ENCODE measurements around the gene THRB. TPM values are rescaled to one million over a fixed set of nuclear protein-coding genes. Genes with fewer than 3 reads are reported as not detected.

THRB gene
- total RNA-seq, 1 donor from 2014 or later = 0.56 TPM

DNA sequence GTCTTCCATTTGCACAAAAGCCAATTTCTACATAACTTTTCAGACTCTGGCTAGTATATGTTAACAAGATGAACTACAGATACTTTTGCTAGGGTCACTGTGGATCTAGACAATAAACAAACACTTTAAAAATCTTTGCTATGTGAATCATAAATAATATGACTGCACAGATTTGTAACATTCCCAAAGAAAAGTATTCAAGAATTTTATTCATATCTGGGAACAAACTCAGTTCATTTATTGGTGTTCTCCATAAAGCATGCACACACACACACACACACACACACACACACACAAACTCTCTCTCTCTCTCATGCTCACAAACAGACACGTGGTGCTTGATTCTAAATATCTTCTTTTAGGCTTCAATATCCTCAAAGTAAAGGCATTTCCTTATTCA, 18.8 kb upstream of the THRB start:
- DNase-seq = no peak
- Mint-ChIP-seq H3K4me3 (ENCODE audit: unreplicated experiment) (no peak overlapping the region), H3K4me1 (ENCODE audit: low read depth, unreplicated experiment) (no peaks in the 10 kb centered on the region), H3K27ac (ENCODE audit: unreplicated experiment) (no peak overlapping the region), H3K27me3 (ENCODE audit: unreplicated experiment) (peaks cover 4% of the 10 kb centered on the region), H3K9me3 (ENCODE audit: unreplicated experiment) (no peaks in the 10 kb centered on the region), H3K36me3 (ENCODE audit: unreplicated experiment) (no peaks in the 10 kb centered on the region)
- TF ChIP-seq, protein P1, sequence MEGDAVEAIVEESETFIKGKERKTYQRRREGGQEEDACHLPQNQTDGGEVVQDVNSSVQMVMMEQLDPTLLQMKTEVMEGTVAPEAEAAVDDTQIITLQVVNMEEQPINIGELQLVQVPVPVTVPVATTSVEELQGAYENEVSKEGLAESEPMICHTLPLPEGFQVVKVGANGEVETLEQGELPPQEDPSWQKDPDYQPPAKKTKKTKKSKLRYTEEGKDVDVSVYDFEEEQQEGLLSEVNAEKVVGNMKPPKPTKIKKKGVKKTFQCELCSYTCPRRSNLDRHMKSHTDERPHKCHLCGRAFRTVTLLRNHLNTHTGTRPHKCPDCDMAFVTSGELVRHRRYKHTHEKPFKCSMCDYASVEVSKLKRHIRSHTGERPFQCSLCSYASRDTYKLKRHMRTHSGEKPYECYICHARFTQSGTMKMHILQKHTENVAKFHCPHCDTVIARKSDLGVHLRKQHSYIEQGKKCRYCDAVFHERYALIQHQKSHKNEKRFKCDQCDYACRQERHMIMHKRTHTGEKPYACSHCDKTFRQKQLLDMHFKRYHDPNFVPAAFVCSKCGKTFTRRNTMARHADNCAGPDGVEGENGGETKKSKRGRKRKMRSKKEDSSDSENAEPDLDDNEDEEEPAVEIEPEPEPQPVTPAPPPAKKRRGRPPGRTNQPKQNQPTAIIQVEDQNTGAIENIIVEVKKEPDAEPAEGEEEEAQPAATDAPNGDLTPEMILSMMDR (IDR thresholded peaks at IDR 0.05; ENCODE audit: partially characterized antibody, unreplicated experiment) = no peak

GRCh38 chr3:24512564-24513197, 18.0 kb upstream of the THRB start:
- no peaks in the 10 kb centered on the region for H3K36me3 Mint-ChIP-seq (ENCODE audit: unreplicated experiment)
- no peaks in the 10 kb centered on the region for H3K9me3 Mint-ChIP-seq (ENCODE audit: unreplicated experiment)
- no peak overlapping the region for H3K4me3 Mint-ChIP-seq (ENCODE audit: unreplicated experiment)
- TF ChIP-seq, protein P1 (IDR thresholded peaks at IDR 0.05; ENCODE audit: partially characterized antibody, unreplicated experiment) = no peak
- no peak overlapping the region for H3K27ac Mint-ChIP-seq (ENCODE audit: unreplicated experiment)
- no peak for DNase-seq
- H3K27me3 Mint-ChIP-seq (ENCODE audit: unreplicated experiment) = peaks cover 2% of the 10 kb centered on the region
- no peaks in the 10 kb centered on the region for H3K4me1 Mint-ChIP-seq (ENCODE audit: low read depth, unreplicated experiment)

- peaks cover 2% of the 10 kb centered on the region for H3K27me3 Mint-ChIP-seq (ENCODE audit: unreplicated experiment)
- no peaks in the 10 kb centered on the region for H3K36me3 Mint-ChIP-seq (ENCODE audit: unreplicated experiment)
- no peak for DNase-seq
- TF ChIP-seq, protein P1 (IDR thresholded peaks at IDR 0.05; ENCODE audit: partially characterized antibody, unreplicated experiment) = no peak
- H3K27ac Mint-ChIP-seq (ENCODE audit: unreplicated experiment) = no peak overlapping the region
- H3K4me3 Mint-ChIP-seq (ENCODE audit: unreplicated experiment) = no peak overlapping the region
- no peaks in the 10 kb centered on the region for H3K9me3 Mint-ChIP-seq (ENCODE audit: unreplicated experiment)
- no peaks in the 10 kb centered on the region for H3K4me1 Mint-ChIP-seq (ENCODE audit: low read depth, unreplicated experiment)
Observed at GRCh38 chr3:24510030-24510648, 15.5 kb upstream of the THRB start.

- Mint-ChIP-seq H3K4me3 (ENCODE audit: unreplicated experiment) (no peak overlapping the region), H3K36me3 (ENCODE audit: unreplicated experiment) (no peaks in the 10 kb centered on the region), H3K9me3 (ENCODE audit: unreplicated experiment) (no peaks in the 10 kb centered on the region), H3K27ac (ENCODE audit: unreplicated experiment) (no peak overlapping the region), H3K4me1 (ENCODE audit: low read depth, unreplicated experiment) (no peaks in the 10 kb centered on the region), H3K27me3 (ENCODE audit: unreplicated experiment) (peaks cover 2% of the 10 kb centered on the region)
- TF ChIP-seq, protein P1 (IDR thresholded peaks at IDR 0.05; ENCODE audit: partially characterized antibody, unreplicated experiment) = no peak
- DNase-seq = no peak
Observed at GRCh38 chr3:24508423-24508839, 13.8 kb upstream of the THRB start.

- Mint-ChIP-seq H3K4me3 (ENCODE audit: unreplicated experiment) (no peak overlapping the region), H3K4me1 (ENCODE audit: low read depth, unreplicated experiment) (no peaks in the 10 kb centered on the region), H3K36me3 (ENCODE audit: unreplicated experiment) (no peaks in the 10 kb centered on the region), H3K27me3 (ENCODE audit: unreplicated experiment) (peaks cover 2% of the 10 kb centered on the region), H3K27ac (ENCODE audit: unreplicated experiment) (no peak overlapping the region), H3K9me3 (ENCODE audit: unreplicated experiment) (no peaks in the 10 kb centered on the region)
- DNase-seq = no peak
- TF ChIP-seq, protein P1 (IDR thresholded peaks at IDR 0.05; ENCODE audit: partially characterized antibody, unreplicated experiment) = no peak
Observed at GRCh38 chr3:24507776-24508422, 13.2 kb upstream of the THRB start.

Data from glutamatergic neuron (in vitro differentiated cells).